Stimulated activated CD8-positive, alpha-beta memory T cell treated with anti-CD3 and anti-CD28 coated beads, Interleukin-7, amount 100 ng/mL, for 4 hours (primary cell): ENCODE results near the gene FABP7.

Source experiments
- DNase-seq, 2 donors: peaks; one replicate each; pipeline ENCODE4 v3.0.0-alpha.2; 2020; ENCODE audit warnings: low read depth in 2 of 2

The FABP7 gene

GRCh38 chr6:122758927-122759334 lies 20.6 kb upstream of the FABP7 start:
- DNase-seq, result no peak

- DNase-seq, result no peak
These were observed 19.2 kb upstream of the FABP7 start for GRCh38 chr6:122760330-122760729.

GRCh38 chr6:122766256-122766655 lies 13.3 kb upstream of the FABP7 start:
- no peak for DNase-seq

GRCh38 chr6:122770835-122771601 lies 8.5 kb upstream of the FABP7 start:
- no peak for DNase-seq

- DNase-seq, result no peak
These were observed 6.6 kb upstream of the FABP7 start for GRCh38 chr6:122772724-122773415.

- DNase-seq, result no peak
These were observed 3.5 kb upstream of the FABP7 start for GRCh38 chr6:122775975-122776374.

- DNase-seq, result no peak
These were observed 1.2 kb upstream of the FABP7 start for GRCh38 chr6:122778302-122778701.

GRCh38 chr6:122778985-122779661 lies 393 bp upstream of the FABP7 start:
- DNase-seq, result no peak

- DNase-seq, result no peak
These were observed 598 bp downstream of the FABP7 start for GRCh38 chr6:122780114-122780513.

GRCh38 chr6:122781716-122782115 lies 2.2 kb downstream of the FABP7 start:
- DNase-seq, result no peak

- DNase-seq, result no peak
These were observed 3.9 kb downstream of the FABP7 start for GRCh38 chr6:122783401-122783800.

- DNase-seq, result no peak
These were observed 6.4 kb downstream of the FABP7 start for GRCh38 chr6:122785891-122786290.

GRCh38 chr6:122787721-122788120 lies 8.2 kb downstream of the FABP7 start:
- DNase-seq, result no peak

- no peak for DNase-seq
These were observed 8.7 kb downstream of the FABP7 start for GRCh38 chr6:122788208-122788607.

GRCh38 chr6:122788663-122789181 lies 9.2 kb downstream of the FABP7 start:
- DNase-seq, result no peak

- DNase-seq, result peak in 1 of 2 donors; percentile 10
These were observed 9.9 kb downstream of the FABP7 start, which contains the start of gene SMPDL3A for GRCh38 chr6:122789182-122790027. Gene SMPDL3A (plus strand): TSS chr6:122789258. CDS start chr6:122789347, 89 bp downstream.

- no peak for DNase-seq
These were observed 10.5 kb downstream of the FABP7 start for GRCh38 chr6:122790028-122790422.

- no peak for DNase-seq
These were observed 11.2 kb downstream of the FABP7 start for GRCh38 chr6:122790423-122791309.

- no peak for DNase-seq
These were observed 11.8 kb downstream of the FABP7 start for GRCh38 chr6:122791310-122791679.

- DNase-seq, result no peak
These were observed 13.2 kb downstream of the FABP7 start for GRCh38 chr6:122792766-122793165.
